ENCODE measurements around the gene ROR1.

DNA sequence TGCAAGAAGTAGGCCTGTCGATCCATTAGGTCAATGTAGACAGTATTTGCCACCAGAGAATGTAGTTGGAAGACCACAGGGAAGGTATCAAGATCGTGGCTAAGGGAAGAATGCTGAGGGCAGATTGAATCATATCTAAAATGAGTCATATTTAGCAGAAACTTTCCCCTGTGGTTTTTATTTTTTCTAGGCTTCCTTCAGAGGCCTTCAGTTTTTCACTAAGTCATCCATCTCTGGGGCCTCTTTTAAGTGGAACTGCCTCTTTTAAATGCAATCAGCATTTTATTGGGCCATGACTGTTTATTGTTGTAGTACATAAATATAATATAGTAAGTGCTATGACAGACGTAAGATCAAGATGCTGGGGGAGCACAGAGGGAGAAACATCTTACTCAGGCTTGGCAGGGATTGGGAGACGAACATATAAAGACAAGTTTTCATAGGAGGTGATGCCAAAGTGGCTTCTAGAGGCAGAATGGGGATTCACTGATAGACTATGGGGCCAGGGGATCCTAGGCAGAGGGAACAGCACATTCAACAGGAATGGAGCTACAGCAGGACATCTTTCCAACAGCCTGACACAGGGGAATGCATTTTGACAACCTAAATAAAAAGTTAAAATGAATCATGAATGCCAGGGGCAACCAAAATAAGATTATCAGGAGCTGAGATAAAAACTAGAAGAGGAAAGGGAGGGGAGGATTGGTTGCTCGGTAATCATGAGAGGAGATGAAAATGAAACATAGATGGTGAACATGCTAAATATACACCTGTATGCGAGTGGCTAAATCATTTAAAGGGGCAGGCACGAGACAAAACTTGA, 449.7 kb downstream of the ROR1 start:
- TF ChIP-seq, protein P1, sequence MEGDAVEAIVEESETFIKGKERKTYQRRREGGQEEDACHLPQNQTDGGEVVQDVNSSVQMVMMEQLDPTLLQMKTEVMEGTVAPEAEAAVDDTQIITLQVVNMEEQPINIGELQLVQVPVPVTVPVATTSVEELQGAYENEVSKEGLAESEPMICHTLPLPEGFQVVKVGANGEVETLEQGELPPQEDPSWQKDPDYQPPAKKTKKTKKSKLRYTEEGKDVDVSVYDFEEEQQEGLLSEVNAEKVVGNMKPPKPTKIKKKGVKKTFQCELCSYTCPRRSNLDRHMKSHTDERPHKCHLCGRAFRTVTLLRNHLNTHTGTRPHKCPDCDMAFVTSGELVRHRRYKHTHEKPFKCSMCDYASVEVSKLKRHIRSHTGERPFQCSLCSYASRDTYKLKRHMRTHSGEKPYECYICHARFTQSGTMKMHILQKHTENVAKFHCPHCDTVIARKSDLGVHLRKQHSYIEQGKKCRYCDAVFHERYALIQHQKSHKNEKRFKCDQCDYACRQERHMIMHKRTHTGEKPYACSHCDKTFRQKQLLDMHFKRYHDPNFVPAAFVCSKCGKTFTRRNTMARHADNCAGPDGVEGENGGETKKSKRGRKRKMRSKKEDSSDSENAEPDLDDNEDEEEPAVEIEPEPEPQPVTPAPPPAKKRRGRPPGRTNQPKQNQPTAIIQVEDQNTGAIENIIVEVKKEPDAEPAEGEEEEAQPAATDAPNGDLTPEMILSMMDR (IDR thresholded peaks at IDR 0.05), result no peak
- no peak for TF ChIP-seq EZH2 (IDR thresholded peaks at IDR 0.05; ENCODE audit: borderline replicate concordance, insufficient read depth, low read depth, low read length, poor library complexity, severe bottlenecking)
